ENCODE results near the gene CHST11.

The CHST11 gene

GRCh38 chr12:104736307-104736706 is 279.6 kb downstream of the CHST11 start:
- TF ChIP-seq, protein P1, sequence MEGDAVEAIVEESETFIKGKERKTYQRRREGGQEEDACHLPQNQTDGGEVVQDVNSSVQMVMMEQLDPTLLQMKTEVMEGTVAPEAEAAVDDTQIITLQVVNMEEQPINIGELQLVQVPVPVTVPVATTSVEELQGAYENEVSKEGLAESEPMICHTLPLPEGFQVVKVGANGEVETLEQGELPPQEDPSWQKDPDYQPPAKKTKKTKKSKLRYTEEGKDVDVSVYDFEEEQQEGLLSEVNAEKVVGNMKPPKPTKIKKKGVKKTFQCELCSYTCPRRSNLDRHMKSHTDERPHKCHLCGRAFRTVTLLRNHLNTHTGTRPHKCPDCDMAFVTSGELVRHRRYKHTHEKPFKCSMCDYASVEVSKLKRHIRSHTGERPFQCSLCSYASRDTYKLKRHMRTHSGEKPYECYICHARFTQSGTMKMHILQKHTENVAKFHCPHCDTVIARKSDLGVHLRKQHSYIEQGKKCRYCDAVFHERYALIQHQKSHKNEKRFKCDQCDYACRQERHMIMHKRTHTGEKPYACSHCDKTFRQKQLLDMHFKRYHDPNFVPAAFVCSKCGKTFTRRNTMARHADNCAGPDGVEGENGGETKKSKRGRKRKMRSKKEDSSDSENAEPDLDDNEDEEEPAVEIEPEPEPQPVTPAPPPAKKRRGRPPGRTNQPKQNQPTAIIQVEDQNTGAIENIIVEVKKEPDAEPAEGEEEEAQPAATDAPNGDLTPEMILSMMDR (IDR thresholded peaks at IDR 0.05; ENCODE audit: low read depth, low read length): no peak
- H3K4me3 ChIP-seq (ENCODE audit: low read depth, low read length): no peak overlapping the region

DNA sequence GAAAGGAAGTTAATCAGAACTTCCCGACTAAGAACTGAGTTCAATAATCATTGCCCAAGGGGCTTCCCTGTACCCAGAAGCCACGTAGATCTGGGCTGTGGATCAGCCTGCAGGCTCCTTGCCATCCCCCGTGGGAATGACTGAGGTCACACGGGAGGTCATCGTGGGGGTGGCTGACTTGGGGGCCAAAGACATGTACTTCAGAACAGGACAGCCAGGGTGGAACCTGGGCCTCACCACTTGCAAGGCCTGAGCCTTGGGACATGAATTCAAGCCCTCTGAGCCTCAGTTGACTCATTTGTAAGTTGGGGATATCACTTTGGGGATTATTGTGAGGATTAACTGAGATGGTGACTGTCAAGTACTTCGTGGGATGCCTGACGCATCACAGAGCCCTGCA is 280.4 kb downstream of the CHST11 start:
- TF ChIP-seq, protein P1 (IDR thresholded peaks at IDR 0.05; ENCODE audit: low read depth, low read length): no peak
- H3K4me3 ChIP-seq (ENCODE audit: low read depth, low read length): no peak overlapping the region

DNA sequence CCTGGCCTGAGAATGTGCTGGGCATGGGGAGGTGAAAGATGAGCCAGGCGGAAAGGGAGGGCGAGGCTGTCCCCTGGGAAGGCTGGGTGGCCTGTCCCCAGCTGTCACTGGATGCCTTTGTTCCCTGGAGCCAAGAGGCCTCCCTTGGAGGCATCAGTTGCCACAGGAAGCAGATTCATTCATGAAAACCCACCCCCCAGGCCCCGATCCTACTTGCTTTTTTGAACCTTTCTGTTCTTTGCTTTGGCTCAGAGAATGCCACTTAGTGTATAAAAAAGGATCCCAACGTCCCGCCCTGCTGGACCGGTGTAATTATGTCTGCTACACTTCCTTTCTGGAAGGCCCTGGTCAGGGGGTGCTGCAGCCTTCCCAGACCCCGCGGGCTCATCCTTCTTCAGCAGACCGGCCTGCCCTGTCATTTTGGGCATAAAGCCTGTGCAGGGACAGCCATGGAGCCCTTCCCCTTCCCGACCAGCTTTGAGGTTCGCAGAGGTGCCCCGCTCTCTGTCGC is 281.1 kb downstream of the CHST11 start:
- TF ChIP-seq, protein P1 (IDR thresholded peaks at IDR 0.05; ENCODE audit: low read depth, low read length): no peak
- H3K4me3 ChIP-seq (ENCODE audit: low read depth, low read length): no peak overlapping the region

- H3K4me3 ChIP-seq (ENCODE audit: low read depth, low read length): no peak overlapping the region
- TF ChIP-seq, protein P1 (IDR thresholded peaks at IDR 0.05; ENCODE audit: low read depth, low read length): no peak
These were observed 281.6 kb downstream of the CHST11 start for GRCh38 chr12:104738331-104738730.

DNA sequence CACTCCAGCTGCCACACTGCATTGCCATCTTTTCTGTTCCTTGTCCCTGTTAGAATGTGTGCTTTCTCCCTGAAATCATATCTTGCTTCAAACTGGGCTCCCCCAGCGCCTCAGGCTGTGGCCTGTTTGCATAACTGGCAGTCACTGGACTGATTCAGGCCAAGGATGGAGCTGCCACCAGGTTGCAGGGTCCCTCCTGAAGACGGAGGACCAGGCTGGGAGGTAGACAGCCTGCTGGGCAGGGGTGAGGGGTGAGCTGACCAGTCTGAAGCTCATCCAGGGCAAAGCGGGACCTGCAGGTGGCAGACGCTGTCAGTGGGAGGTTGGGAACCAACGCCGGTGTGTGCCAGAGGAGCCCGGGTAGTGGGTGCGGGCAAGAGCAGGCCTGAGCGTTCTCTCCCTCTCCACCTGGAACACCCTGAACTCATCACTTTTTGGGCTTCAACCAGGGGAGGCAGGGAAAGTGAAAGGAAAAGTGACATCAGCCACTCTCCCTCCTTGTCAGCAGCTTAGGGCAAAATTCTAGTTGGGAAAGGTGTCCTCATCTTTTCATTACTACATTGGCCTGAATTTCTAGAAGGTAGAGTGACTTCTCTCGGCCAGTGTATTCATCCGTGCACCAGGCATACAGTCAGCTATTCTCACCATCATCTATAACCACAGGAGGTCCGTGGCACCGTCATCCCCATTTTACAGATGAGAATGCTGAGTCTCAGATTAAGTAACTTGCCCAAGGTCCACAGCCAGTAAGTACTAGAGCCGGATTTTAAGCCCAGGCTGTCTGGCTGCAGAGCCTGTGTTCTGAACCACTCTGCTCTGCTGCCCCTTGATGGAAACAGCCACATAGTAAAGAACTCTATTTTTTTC is 282.3 kb downstream of the CHST11 start:
- TF ChIP-seq, protein P1 (IDR thresholded peaks at IDR 0.05; ENCODE audit: low read depth, low read length): no peak
- no peak overlapping the region for H3K4me3 ChIP-seq (ENCODE audit: low read depth, low read length)

DNA sequence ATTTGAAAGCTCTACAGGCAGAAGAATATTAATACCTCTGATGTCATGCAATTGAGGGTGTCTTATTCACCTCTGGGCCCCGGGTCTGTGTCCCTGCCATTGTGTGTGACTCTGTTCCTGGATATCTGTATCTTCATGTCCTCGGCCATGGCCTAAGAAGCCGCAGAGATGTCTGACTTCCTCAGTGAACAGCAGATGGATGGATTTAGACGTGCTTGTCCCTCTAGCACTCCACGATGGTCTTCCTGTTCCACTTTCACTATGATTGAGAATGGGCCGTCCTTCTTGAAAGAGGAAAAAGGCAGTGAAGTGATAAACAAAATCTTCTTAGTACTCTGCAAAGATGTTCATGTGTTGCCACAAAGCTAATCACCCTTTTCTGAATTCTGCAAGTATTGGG is 283.9 kb downstream of the CHST11 start:
- TF ChIP-seq, protein P1 (IDR thresholded peaks at IDR 0.05; ENCODE audit: low read depth, low read length): no peak
- H3K4me3 ChIP-seq (ENCODE audit: low read depth, low read length): no peak overlapping the region

GRCh38 chr12:104741077-104741476 is 284.3 kb downstream of the CHST11 start:
- TF ChIP-seq, protein P1 (IDR thresholded peaks at IDR 0.05; ENCODE audit: low read depth, low read length): no peak
- H3K4me3 ChIP-seq (ENCODE audit: low read depth, low read length): no peak overlapping the region
